GM10248 (cell line): ENCODE data around the gene PTPRU.

Experiments used
- CTCF ChIA-PET: fragments of 300-600 bp; sonication (Branson Sonifier 250); formaldehyde crosslinking; extraction: SDS; loops from one replicate; lab custom pipeline; 2021; ENCODE audit warnings: antibody characterized with exemption; lab: Yijun Ruan, JAX
- POLR2A ChIA-PET: fragments of 350-650 bp; sonication (Branson Sonifier 250); formaldehyde crosslinking; extraction: SDS; loops from one replicate; lab custom pipeline; 2020; ENCODE audit warnings: antibody characterized with exemption; lab: Yijun Ruan, JAX
- DNase-seq: peaks from one replicate; pipeline ENCODE4 v3.0.0; 2012; ENCODE audit errors: extremely low spot score
- TF ChIP-seq, protein P1 (sequence below): IDR thresholded peaks from 2 replicates; pipeline ENCODE4 v1.5.1; 2012; ENCODE audit warnings: mild to moderate bottlenecking, low read depth; ENCODE audit errors: extremely low read depth, missing control alignments, control extremely low read depth

The PTPRU gene

DNA sequence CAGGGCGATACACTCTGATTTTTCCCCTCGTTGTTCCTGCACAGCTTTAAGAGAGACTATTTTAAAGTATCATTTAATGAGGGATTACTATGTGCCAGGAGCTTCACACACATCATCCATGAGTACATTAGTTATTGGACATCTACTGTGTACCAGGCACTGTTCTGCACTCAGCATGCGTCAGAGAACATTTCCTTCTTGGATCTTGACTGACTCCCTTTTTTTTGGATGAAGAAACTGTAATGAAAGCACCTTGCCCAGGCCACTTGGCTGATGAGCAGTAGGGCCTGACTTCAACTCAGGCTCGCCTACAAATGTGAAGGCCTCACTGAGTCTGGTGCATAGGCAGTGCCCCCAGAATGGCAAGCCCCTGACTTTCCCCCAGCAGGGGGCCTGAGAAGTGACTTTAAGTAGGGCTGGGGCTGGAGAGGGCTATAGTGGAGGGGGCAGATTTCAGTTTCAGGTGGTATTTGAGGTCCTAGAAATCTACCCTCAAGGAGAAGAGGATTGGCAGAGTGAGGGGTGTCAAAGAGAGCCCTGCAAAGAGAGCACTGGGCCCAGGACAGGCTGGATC, 50.0 kb downstream of the PTPRU start:
- ChIA-PET POLR2A (no interaction called here), CTCF (interaction anchor here (0.5 kb wide), 1 partner anchor 21 kb away, joined by 3 read pairs; no protein-coding TSS in a partner anchor)
- no peak for DNase-seq
- TF ChIP-seq, protein P1, sequence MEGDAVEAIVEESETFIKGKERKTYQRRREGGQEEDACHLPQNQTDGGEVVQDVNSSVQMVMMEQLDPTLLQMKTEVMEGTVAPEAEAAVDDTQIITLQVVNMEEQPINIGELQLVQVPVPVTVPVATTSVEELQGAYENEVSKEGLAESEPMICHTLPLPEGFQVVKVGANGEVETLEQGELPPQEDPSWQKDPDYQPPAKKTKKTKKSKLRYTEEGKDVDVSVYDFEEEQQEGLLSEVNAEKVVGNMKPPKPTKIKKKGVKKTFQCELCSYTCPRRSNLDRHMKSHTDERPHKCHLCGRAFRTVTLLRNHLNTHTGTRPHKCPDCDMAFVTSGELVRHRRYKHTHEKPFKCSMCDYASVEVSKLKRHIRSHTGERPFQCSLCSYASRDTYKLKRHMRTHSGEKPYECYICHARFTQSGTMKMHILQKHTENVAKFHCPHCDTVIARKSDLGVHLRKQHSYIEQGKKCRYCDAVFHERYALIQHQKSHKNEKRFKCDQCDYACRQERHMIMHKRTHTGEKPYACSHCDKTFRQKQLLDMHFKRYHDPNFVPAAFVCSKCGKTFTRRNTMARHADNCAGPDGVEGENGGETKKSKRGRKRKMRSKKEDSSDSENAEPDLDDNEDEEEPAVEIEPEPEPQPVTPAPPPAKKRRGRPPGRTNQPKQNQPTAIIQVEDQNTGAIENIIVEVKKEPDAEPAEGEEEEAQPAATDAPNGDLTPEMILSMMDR: no peak

DNA sequence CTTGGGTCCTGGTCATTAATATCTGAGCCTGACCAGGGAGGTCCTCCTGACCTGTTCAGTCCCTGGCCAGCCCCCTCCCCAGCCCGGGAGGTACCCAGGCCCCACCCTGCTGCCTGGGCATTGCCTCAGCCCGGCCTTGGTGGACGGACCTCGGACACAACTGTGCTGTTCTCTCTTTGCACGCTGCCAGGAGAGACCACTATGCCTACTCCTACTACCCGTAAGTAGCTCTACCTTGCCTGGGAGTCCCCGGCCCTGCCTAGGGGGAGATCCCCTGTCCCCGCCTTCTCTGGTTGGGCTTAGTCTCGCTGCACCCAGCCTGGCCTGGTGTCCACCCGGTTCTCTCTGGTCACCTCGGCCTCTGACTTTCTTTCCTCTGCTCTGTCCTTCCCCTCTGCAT, 53.2 kb downstream of the PTPRU start:
- no peak for DNase-seq
- CTCF ChIA-PET: no interaction called here
- POLR2A ChIA-PET: no interaction called here
- TF ChIP-seq, protein P1: no peak

DNA sequence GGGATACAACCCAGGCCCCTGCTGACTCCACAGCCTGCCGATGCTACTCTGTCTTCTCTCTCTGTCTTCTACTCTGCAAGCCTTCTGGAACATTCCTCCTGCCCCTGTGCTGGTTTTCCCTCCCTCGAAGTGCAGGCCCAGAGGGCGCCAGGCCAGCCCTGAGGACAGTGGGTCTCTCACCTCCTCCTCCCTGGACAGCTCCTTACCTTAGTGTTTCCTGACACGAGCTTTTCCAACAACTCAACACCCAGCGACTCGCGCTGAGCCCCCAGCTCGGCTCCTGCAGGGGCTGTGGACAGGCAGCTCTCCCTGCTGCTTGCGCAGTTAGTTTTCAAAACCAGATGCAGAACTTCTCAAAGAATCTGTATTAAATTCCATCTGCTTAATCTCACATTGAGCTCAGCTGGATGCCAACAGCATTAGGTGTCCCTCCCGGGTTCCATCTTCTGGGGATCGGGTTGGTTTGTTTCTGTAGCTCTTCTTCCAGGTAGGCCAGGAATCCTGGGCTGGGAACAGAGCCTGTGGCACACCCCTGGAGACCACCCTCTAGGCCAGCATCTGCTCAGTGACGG, 54.2 kb downstream of the PTPRU start:
- no peak for DNase-seq
- CTCF ChIA-PET: no interaction called here
- TF ChIP-seq, protein P1: no peak
- POLR2A ChIA-PET: no interaction called here

DNA sequence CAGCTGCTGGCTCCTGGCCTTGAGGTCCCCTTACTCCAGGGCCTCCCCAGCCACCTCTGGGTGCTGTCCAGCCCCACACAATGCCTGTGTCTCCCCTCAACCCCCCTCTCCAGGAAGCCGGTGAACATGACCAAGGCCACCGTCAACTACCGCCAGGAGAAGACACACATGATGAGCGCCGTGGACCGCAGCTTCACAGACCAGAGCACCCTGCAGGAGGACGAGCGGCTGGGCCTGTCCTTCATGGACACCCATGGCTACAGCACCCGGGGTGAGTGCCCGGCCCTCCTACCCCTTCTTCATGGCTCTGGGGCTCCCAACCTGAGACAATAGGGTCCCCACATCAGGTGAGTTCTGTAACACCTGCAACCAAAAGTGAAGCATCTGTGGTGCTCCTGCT, 55.4 kb downstream of the PTPRU start:
- TF ChIP-seq, protein P1: no peak
- ChIA-PET CTCF (no interaction called here), POLR2A (no interaction called here)
- no peak for DNase-seq

DNA sequence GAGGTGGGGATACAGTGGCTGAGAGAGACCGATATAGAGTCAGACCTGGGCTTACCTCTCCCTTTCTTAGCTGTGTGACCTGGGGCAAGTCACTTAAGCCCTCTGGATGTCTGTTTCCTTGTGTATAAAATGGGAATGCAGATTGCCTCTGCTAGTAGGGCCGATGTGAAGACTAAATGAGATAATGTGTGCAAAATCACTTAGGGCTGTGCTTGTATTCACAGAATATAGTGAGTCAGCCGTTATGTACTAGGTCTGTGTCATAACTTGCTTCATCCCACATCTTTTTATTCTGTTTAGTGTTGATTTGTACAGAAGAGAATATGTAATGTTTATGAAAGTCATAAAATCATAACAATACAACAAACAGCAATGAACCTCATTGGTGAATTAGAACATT, 56.0 kb downstream of the PTPRU start:
- POLR2A ChIA-PET: no interaction called here
- TF ChIP-seq, protein P1: no peak
- CTCF ChIA-PET: no interaction called here
- DNase-seq: no peak

DNA sequence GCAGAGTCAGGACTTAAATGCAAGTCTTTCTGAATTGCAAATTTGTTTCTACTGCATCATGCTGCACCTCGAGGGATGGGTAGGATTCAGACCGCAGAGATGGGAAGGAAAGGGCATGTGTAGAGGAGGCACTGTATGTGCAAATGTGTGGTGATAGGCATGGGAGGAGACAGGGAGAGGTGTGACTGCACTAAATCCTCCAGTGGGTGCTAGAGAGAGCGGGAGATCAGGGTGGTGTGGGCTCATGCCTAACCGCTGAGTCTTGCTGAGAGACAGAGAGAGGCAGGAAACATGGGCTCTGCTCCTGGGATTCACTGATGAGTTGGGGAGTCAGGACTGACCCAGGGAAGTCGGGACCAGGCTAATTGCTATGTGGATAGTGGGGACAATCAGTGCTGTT, 61.1 kb downstream of the PTPRU start:
- DNase-seq: no peak
- TF ChIP-seq, protein P1: no peak
- ChIA-PET POLR2A (no interaction called here), CTCF (no interaction called here)
